Measurements from ENCODE around the gene CFAP299.
"Not testable (repeated sequence)": the region's sequence is repeated elsewhere in the genome, so short reads cannot be mapped to it uniquely, and the experiment has no call there.

Gene CFAP299

DNA sequence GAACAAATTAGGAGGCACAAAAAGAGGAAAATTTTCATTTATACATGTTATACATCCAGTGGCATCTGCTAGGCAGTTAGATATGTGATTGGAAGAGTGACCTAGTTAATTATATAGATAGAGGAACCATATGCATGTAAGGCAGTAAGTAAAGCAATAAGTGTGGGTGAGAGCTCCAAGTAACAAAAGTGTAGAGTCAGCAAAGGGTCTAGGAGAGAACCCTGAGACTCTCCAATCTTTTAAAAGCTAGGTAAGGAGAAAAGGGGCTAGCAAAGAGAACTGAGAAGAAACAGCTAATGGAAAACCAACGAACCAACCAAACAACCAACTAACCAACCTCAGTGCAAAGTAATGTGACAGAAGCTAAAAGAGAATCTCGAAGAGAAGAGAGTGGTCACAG, 3.8 kb upstream of the CFAP299 start:
- no peak for DNase-seq (ENCODE audit: low read depth)

DNA sequence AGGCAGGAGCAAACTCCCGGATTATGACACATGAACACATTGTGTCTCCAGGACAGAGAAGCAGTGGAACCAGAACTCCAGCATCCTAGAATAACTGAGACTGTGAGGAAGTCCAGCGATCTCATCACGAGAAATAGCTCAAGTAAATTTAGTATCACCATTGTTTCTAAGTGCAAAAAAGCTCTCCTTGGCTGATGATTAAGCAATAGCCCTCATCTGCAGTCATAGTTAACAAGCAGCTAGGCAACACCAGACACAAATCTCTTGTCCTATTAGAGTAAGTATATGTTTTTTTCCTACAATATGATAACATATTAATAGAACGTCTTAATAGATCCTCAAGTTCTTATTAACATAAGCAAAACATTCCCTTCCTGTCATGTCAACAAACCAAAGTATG, 2.4 kb upstream of the CFAP299 start:
- no peak for DNase-seq (ENCODE audit: low read depth)

DNA sequence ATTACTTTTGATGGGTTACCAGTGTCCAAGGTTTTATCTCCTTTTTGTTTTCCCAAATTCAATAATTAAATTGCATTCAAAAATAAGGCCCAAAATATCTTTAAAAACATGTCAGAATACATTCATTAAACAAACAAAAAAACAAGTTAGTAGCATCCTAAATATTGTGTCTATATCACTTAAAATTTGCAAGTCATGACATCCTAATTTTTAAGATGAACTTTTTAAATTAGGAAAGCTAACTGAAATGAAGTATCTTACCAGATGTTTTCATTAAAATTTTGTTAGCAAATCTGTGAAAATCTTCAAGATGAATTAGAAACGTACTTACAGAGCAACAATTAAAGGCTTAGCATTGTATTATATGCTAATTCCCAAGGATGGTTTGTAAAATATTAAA, 962 bp upstream of the CFAP299 start:
- DNase-seq (ENCODE audit: low read depth): no peak

DNA sequence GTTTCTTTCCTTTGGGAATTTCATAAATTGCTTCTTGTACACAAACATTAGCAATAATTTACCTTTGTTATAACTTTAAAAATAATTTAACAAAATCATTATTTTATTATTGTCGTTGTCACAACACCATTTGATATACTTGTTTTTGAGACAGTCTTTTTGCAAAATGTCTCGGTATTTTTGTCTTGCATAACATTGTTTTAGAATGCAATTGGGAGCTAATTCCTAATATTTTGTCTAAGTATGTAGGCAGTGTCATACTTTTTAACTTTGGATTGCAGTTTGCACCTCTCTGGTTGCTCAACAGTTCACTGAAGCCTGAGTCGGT, 340 bp upstream of the CFAP299 start:
- DNase-seq (ENCODE audit: low read depth): no peak

DNA sequence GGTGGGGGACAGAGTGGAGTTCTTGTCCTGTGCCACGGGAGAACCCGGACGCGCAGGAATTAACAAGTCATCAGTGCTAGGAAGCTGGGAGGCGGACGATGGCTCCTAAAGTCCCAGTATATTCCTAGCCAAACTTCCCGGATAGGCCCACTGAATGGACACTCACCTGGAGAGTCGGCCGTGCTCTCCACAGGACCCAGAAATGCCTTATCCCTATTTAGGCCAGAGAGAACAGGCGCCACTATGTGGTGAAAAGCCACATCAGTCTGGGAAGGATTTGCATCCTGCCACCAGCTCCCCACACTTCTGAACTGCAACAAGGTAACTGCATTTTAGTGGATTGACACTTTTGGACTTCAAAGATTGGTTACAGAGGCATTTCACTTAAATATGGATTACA, 1.1 kb downstream of the CFAP299 start:
- DNase-seq (ENCODE audit: low read depth): no peak

DNA sequence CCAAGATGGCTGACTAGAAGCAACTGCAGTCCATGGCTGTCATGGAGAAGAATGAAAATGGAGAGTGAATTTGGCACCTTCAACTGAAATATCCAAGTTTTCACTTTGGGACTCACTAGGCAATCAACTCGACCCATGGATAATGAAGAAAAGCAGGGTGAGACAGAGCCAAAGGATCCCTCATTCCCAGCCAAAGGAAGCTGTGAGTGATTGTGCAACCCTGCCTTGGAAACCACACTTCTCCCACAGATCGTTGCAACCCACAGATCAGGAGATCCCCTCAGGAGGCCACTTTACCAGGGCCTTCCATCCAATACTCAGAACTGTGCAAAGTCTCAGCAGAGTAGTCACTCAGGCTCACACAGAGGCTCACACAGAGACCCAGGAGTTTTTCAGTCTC, 4.5 kb downstream of the CFAP299 start:
- DNase-seq (ENCODE audit: low read depth): no peak

DNA sequence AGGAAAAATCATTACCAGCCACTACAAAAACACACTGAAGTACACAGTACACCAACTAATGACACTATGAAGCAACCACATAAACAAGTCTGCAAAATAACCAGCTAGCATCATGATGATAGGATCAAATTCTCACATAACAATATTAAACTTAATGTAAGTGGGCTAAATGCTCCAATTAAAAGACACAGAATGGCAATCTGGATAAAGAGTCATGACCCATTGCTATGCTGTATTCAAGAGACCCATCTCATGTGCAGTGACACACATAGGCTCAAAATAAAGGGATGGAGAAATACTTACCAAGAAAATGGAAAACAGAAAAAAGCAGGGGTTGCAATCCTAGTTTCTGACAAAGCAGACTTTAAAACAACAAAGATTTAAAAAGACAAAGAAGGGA, 7.2 kb downstream of the CFAP299 start:
- DNase-seq (ENCODE audit: low read depth): not testable (repeated sequence)

DNA sequence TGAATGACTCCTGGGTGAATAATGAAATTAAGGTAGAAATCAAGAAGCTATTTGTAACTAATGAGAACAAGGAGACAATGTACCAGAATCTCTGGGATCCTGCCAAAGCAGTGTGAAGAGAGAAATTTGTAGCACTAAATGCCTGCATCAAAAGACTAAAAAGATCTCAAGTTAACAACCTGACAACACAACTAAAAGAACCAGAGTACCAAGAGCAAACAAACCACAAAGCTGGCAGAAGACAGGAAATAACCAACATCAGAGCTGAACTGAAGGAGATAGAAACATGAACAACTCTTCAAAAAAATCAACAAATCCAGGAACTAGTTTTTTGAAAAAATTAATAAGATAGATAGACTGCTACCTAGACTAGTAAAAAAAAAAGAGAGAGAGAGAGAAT, 8.4 kb downstream of the CFAP299 start:
- no peak for DNase-seq (ENCODE audit: low read depth)

DNA sequence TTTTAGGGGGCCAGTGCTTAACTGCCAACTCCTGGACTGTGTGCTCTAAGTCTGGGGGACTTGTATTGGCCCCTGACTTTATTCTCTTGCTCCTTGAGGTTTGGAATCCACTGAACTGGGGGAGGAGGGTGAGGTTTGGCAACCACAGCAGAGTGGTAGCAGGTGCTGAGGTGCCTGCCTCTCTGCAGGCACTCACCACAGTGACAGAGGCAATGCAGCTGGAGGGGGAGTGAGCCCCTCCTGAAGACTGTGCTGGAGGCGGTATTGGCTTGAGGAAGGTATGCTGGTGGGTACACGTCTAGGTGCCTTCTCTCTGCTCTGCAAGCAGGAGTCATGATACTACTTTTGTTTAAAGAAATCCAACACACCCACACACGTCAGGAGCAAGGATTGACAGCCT, 24.6 kb downstream of the CFAP299 start:
- no peak for DNase-seq (ENCODE audit: low read depth)

DNA sequence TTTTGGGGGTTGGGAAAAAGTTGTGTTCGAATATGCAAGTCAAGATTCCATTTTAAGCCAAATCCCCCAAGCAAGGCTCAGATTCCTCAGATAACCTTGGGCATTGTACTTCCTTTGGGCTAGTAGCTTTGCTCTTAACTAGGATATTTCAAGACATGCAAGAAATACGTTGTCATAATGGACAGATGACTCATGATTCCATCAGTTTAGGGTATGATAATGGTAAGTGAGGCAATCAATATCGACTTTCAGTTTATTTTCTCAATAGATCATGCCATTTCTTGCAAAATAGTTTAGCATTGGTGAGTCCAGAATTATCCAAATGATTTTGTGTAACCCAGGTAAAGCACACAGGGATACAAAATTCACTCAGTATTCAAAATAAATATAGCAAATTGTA, 25.4 kb downstream of the CFAP299 start:
- no peak for DNase-seq (ENCODE audit: low read depth)

DNA sequence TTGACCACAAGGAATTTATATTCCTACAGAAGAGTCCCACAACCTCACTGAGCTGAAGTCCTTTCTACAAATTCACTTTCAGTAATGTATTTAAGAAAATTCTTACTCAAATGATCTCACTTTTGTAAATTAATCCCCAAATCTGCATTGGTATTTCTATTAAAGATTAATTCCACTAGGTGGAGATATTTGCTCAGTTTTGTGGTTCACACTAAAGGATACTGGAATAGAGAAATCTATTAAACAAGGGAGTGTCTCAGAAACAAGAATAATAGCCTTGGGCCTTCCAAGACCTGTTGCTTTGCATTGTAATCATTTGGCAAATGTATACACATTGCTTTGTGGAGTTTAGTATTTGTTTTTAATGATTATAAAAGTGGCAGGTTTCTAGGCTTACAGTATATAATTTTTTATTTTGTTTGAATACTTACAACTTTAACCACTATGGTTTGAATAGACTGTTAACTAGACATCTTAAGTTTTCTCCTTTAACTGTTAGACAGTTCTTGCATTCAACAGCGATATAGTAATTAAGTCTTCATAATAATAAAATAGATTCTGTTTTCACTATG, 25.9 kb downstream of the CFAP299 start:
- DNase-seq (ENCODE audit: low read depth): no peak

DNA sequence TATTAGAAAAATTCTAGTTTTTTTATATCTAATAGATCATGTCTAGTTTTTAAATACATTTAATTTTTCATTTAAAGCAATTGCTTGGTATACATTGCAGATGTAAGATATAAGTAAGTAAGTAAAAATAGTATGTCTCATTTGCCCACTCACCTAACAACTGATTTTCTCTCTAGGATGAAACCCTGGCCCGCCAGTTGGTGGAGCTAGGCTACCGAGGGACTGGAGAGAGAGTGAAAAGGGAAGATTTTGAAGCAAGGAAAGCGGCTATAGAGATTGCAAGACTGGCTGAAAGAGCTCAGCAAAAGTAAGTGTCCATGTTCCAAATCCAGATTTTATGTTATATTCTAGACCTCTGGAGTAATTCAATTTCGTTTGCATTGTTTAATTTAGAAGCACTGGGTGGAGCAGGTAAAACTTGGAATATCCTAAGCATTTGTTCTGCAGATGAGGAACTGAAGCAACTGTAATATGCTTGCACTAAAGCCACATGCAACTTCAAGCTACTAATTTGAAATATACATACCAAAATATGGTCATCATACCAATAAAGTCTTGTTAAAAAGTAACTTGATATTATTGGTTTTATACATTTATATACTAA, 27.1 kb downstream of the CFAP299 start:
- DNase-seq (ENCODE audit: low read depth): no peak

DNA sequence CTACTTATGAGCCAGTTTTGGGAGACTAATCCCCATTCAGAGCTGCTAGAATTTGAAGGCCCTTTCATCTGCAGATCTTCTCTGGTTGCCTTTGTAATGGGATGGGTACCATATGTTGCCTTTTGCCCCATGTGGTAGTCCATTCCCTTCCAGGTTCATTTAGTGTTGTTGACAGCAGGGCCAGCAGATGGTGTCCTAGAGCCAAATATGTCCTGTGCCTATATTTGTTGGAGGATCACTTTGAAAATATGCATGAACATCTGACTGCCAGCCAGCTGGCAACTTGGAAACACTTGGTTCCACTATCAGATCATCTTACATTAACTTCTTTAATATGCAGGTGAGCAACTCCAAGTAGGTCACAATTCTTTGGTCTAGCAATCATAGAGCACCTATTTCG, 30.4 kb downstream of the CFAP299 start:
- no peak for DNase-seq (ENCODE audit: low read depth)

DNA sequence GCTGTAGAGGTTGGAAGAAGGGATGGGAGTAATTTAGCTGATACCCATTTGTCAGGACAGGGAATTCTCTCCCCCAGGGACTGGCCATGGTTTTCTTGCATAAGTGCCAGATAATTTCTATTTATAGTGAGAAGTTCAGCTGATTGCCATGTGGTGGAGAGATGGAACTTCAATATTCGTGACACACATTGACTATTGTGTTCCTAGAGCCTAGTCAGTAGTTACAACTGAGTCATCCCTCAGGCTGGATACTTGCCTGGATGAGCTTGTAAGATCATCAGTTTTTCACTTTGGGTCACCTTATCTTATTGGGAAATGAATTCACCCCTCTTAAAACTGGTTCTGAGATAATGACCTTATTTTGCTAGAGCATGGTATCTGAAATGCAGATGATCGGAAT, 32.2 kb downstream of the CFAP299 start:
- DNase-seq (ENCODE audit: low read depth): no peak

DNA sequence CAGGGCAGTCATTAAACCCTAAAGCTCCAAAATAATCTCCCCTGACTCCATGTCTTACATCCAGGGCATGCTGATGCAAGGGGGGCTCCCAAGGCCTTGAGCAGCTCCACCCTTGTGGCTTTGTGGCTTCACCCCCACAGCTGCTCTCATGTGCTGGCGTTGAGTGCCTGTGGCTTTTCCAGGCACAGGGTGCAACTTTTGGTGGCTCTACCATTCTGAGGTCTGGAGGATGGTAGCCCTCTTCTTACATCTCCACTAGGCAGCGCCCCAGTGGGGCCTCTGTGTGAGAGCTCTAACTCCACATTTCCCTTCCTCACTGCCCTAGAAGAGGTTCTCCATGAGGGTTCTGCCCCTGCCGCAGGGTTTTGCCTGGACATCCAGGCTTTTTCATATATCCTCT, 35.1 kb downstream of the CFAP299 start:
- DNase-seq (ENCODE audit: low read depth): no peak

DNA sequence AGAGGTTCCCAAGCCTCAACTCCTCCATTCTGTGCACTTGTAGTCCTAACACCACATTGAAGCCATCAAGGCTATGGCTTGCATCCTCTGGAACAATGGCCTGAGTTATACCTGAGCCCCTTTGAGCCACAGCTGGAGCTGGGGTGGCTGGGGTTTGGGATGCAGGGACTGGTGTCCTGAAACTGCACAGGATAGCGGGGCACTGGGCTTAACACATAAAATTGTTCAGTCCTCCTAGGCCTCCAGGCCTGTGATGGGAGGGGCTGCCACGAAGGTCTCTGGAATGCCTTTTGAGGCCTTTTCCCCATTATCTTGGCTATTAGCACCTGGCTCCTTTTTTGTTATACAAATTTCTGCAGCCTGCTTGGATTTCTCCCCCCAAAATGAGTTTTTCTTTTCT, 35.5 kb downstream of the CFAP299 start:
- no peak for DNase-seq (ENCODE audit: low read depth)

DNA sequence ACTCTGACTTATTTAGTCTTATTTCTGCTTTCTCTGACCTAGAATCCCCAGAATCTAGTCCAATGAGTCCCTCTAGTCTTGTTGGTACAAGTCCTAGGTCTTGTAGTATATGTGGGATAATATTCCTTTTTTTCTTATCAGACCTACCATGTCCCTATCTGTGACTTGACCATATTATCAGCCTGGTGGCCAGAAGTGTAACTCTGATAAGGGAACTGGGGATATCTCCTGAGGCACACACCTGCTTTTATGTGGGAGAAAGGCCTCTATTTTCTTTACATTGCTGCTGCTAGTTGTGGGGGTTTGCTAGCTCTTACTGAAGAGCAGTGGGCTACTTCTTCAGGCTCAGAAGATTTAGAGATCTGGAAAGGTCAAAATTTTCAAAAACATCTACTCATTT, 38.6 kb downstream of the CFAP299 start:
- no peak for DNase-seq (ENCODE audit: low read depth)

DNA sequence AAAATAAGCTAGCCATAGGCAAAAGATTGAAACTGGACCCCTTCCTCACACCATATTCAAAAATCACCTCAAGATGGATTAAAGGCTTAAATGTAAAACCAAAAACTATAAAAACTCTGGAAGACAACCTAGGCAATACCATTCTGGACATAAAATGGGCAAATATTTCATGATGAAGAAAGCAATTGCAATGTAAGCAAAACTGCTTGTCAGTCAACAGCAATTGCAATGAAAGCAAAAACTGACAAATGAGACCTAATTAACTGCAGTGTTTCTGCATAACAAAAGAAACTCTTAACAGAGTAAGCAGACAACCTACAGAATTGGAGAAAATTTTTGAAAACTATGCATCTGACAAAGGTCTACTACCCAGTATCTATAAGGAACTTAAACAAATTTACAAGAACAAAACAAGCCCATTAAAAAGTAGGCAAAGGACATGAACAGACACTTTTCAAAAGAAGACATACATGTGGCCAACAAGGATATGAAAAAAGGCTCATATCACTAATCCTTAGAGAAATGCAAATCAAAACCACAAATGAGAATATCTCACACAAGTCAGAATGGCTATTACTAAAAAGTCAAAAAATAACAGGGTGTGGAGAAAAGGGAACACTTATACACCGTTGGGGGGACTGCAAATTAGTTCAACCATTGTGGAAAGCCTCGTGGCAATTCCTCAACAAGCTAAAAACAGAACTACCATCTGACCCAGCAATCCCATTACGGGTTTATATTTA, 46.7 kb downstream of the CFAP299 start:
- no peak for DNase-seq (ENCODE audit: low read depth)

DNA sequence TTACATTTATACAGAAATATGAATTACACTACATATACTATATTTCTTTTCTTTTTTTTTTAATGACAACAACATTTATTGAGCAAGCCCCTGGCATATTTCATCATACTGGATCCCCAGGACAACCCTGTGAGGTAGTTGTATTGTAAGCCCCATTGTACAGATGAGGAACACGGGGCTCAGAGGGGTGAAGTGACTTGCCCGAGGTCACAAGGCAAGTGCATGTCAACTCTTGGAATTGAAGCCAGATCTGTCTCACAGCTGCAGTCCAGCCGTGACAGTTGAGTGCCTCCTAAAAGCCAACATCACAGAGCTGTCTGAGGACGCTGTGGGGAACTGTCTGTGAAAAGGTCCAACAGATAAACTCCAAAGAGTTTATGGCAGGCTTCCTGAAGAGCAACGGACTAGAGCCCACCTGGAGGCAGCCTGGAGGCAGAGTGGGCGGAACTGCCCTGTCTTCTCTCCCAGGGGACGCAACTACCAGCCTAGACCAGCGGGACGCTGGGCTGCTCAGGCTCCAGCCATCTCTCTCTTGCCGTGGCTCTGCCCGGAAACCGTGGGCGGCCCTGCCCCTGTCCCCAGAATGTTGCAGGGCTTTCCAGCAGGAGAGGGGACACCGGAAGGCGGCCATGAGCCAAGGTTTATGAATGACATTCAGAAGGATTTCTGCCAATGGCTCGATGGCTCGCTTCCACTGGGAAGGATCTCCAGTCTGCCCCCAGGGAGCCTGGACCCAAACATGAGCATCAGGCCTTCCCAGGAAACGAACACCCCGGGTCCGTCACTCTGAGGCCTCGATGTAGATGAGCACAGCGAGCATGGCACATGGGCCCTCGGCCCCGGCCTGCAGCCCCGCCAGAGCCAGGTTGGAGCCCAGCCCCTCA, 50.1 kb downstream of the CFAP299 start:
- DNase-seq (ENCODE audit: low read depth): no peak

DNA sequence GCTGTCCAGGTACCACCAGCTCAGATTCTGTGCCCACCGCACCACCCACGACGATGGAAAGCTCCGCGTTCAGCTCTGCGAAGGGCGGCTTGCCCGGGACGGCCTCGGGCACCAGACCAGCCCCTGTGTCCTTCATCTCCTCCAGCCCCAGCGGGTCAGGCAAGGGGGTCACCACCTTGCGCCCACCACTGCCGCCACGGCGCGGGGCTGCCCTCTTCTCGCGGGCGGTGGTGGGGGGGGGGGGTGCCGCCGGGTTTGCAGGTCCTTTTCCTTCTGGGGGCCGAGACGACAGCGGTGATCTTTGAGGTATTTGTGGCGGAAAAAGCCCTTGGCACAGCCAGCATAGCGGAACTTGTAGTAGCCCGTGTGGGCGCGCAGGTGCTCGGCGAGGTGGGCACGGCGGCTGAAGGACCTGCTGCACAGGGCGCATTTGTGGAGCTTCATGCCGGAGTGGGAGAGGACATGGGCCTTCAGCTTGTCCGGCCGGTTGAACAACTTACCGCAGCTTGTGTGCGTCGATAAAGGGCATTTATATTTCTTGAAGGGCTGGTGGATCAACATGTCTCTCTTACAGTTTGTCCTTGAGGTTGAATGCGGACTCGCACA, 50.9 kb downstream of the CFAP299 start:
- DNase-seq (ENCODE audit: low read depth): no peak

DNA sequence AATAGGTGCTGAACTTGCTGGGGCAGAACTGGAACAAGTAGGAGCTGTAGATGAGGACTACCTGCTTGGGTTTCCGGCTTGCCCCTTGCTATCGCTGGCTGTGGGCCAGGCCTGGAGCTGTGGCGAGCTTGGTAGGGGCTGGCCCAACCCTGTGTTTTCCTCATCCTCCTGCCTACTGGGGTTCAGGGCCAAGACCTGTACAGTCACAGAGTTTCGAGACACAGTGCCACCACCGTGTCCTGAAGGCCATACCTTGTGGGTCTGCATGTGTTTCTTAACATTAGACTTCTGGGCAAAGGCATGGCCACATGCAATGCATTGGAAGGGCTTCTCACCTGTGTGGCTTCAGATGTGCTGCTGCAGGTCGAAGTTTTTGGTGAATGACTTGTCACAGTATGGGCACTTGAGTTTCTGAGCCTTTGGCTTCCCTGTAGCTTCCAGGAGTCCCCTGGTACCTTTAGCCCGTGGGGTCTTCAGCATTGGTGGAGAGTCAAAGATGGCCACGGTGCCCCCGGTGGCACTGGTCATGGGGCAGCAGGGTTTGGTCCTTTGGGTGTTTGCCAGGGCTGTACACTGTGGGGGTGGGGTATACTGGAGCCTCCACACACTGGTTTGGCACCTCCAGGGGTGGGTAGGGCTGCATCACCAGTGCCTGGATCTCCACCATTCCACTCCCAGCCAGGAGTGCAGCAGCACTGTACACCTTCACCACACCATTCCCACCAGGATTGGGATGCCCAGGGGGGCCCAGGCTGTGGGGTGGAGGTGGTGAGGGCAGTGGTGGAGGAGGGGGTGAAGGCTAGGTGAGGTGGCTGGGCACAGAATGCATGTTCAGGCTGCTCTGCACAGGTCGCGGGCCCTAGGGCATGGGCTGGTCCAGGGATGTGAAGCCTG, 52.1 kb downstream of the CFAP299 start:
- DNase-seq (ENCODE audit: low read depth): no peak

DNA sequence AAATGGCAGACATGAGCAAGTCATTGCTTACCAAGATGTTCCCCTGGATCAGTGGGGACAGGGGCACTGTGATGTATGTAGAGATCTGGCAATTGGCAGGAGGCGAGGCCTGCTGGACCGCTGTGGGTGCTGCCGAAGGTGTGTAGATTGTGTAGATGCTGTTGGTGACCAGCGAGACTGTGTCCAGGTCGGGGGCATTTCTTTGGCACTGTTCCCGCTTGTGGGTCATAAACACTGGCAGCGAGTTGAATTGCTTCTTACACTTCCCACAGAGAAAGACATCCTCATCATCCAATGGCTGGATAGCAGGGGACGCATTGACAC, 52.7 kb downstream of the CFAP299 start:
- DNase-seq (ENCODE audit: low read depth): no peak
